Endothelial cell of umbilical vein (primary cell): ENCODE results near the gene PPIP5K1.
"Not testable (repeated sequence)": the region's sequence is repeated elsewhere in the genome, so short reads cannot be mapped to it uniquely, and the experiment has no call there.

Source experiments
- EZH2 ChIP-seq: IDR thresholded peaks from 2 replicates; pipeline ENCODE4 v1.6.1; 2012; ENCODE audit warnings: borderline replicate concordance, low read depth, mild to moderate bottlenecking, moderate library complexity, low read length, inconsistent platforms; ENCODE audit not compliant: severe bottlenecking
- GATA2 ChIP-seq: IDR thresholded peaks from 2 replicates; pipeline ENCODE4 v1.7.0; 2011; ENCODE audit warnings: low read depth, mild to moderate bottlenecking, moderate library complexity, mixed read lengths, low read length; ENCODE audit not compliant: insufficient read length, insufficient read depth
- JUN ChIP-seq: IDR thresholded peaks from 2 replicates; pipeline ENCODE4 v1.6.1; 2011; ENCODE audit warnings: borderline replicate concordance, low read depth; ENCODE audit not compliant: insufficient read length, insufficient read depth
- MYC ChIP-seq: IDR thresholded peaks from one replicate; pipeline ENCODE4 v1.6.1; 2011; ENCODE audit warnings: mild to moderate bottlenecking, low read depth, low read length
- POLR2A ChIP-seq: IDR thresholded peaks from 2 replicates; pipeline ENCODE4 v1.6.1; 2012; ENCODE audit warnings: low read depth, mild to moderate bottlenecking, control low read depth, low read length
- POLR2AphosphoS5 ChIP-seq: IDR thresholded peaks from 2 replicates; pipeline ENCODE4 v1.6.1; 2012; ENCODE audit warnings: low read depth, mild to moderate bottlenecking, control low read depth, low read length, moderate library complexity; ENCODE audit not compliant: insufficient read depth
- TF ChIP-seq, protein P1 (sequence below), 2 donors: IDR thresholded peaks; 1 replicate in 1 of 2; 2 replicates in 1 of 2; pipeline ENCODE4 v1.5.1; 2011; ENCODE audit warnings: low read length in 2 of 2, mild to moderate bottlenecking in 2 of 2, moderate library complexity in 2 of 2, control low read depth in 1 of 2, inconsistent platforms in 1 of 2, low read depth in 1 of 2; ENCODE audit not compliant: insufficient read depth in 1 of 2; ENCODE audit errors: extremely low read depth in 1 of 2
- TF ChIP-seq, protein P2 (sequence below): IDR thresholded peaks from 2 replicates; pipeline ENCODE4 v1.6.1; 2011; ENCODE audit not compliant: insufficient read depth, insufficient read length

DNA sequence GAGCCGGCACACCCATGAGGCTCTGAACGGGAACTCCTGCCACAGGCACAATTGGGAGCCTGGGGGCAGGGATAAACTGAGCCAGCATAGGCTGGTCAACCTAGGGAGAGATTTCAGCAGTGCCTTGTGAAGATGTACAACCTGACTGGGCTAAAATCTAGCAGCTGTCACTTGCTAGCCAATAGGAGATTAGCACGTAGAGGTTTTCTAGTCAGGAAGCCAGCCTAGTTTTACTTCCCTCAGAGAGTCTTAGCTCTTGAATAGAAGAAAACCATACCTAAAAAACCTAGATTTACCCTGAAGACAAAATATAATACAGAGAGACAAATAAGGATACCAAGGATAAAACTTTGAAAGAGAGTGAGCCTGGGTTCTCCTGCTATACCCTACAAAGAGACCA lies 27.3 kb downstream of the PPIP5K1 start:
- TF ChIP-seq, protein P1, sequence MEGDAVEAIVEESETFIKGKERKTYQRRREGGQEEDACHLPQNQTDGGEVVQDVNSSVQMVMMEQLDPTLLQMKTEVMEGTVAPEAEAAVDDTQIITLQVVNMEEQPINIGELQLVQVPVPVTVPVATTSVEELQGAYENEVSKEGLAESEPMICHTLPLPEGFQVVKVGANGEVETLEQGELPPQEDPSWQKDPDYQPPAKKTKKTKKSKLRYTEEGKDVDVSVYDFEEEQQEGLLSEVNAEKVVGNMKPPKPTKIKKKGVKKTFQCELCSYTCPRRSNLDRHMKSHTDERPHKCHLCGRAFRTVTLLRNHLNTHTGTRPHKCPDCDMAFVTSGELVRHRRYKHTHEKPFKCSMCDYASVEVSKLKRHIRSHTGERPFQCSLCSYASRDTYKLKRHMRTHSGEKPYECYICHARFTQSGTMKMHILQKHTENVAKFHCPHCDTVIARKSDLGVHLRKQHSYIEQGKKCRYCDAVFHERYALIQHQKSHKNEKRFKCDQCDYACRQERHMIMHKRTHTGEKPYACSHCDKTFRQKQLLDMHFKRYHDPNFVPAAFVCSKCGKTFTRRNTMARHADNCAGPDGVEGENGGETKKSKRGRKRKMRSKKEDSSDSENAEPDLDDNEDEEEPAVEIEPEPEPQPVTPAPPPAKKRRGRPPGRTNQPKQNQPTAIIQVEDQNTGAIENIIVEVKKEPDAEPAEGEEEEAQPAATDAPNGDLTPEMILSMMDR (IDR thresholded peaks at IDR 0.05; ENCODE audit: extremely low read depth in 1 of 2, insufficient read depth in 1 of 2, low read depth in 1 of 2, low read length in 2 of 2) = not testable (repeated sequence)
- not testable (repeated sequence) for TF ChIP-seq POLR2AphosphoS5, POLR2A, MYC, EZH2, JUN, GATA2
- TF ChIP-seq, protein P2, sequence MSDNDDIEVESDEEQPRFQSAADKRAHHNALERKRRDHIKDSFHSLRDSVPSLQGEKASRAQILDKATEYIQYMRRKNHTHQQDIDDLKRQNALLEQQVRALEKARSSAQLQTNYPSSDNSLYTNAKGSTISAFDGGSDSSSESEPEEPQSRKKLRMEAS = not testable (repeated sequence)
